Naive B cell (primary cell): ENCODE results near the gene OR8U1. TPM values are rescaled to one million over a fixed set of nuclear protein-coding genes. Genes with fewer than 3 reads are reported as not detected.

ENCODE experiments used
- polyA plus RNA-seq, 6 donors: library from polyadenylated mRNA; unstranded; fragments of 300-500 nt; fragmentation: Illumina TruSeq; gene quantifications; one replicate each; pipeline ENCODE4 v1.2.3, GENCODE V29; 2021; ENCODE audit warnings: low read depth in 6 of 6

OR8U1 gene
- polyA plus RNA-seq, 6 donors from 2014 or later, result not detected

Other genes starting within 250 kb of the OR8U1 start
- not detected for gene OR8J3, start 235.4 kb upstream of the OR8U1 start, polyA plus RNA-seq
- gene OR8K5, start 215.3 kb upstream of the OR8U1 start, polyA plus RNA-seq, result not detected
- gene OR5J2, start 199.0 kb upstream of the OR8U1 start, polyA plus RNA-seq, result not detected
- not detected for gene OR5T2, start 141.4 kb upstream of the OR8U1 start, polyA plus RNA-seq
- not detected for gene OR5T3, start 123.4 kb upstream of the OR8U1 start, polyA plus RNA-seq
- not detected for gene OR5T1, start 101.5 kb upstream of the OR8U1 start, polyA plus RNA-seq
- not detected for gene OR8H1, start 83.4 kb upstream of the OR8U1 start, polyA plus RNA-seq
- gene OR8K3, start 60.5 kb upstream of the OR8U1 start, polyA plus RNA-seq, result not detected
- gene OR8K1, start 29.6 kb upstream of the OR8U1 start, polyA plus RNA-seq, result not detected
- not detected for gene OR8J1, start 21.3 kb upstream of the OR8U1 start, polyA plus RNA-seq
- not detected for gene OR5AL1, start 37.1 kb downstream of the OR8U1 start, polyA plus RNA-seq
- gene OR5M3, start 97.7 kb downstream of the OR8U1 start, polyA plus RNA-seq, result not detected
- not detected for gene OR5M8, start 115.7 kb downstream of the OR8U1 start, polyA plus RNA-seq
- not detected for gene OR5M11, start 167.6 kb downstream of the OR8U1 start, polyA plus RNA-seq
- gene OR5M10, start 202.1 kb downstream of the OR8U1 start, polyA plus RNA-seq, result not detected
- gene OR5M1, start 239.2 kb downstream of the OR8U1 start, polyA plus RNA-seq, result not detected